Peyer's patch (tissue), 4 donors: Measurements from ENCODE around the gene FLCN.

Experiments
- POLR2A ChIP-seq, 2 donors: fragments of 450-650 bp; IDR thresholded peaks; one replicate each; pipeline ENCODE4 v1.5.1; 2017; ENCODE audit warnings: antibody characterized with exemption in 2 of 2, mild to moderate bottlenecking in 2 of 2, moderate library complexity in 2 of 2
- TF ChIP-seq, protein P1 (sequence below), 6 experiments: fragments of 450-650 bp in 4 of 6; fragments of 200-600 bp in 2 of 6; sonication (generic) in 1 of 6; IDR thresholded peaks; one replicate each; pipeline ENCODE4 v1.5.1; 2017 to 2019; ENCODE audit warnings: antibody characterized with exemption in 6 of 6, mild to moderate bottlenecking in 3 of 6, moderate library complexity in 1 of 6

DNA sequence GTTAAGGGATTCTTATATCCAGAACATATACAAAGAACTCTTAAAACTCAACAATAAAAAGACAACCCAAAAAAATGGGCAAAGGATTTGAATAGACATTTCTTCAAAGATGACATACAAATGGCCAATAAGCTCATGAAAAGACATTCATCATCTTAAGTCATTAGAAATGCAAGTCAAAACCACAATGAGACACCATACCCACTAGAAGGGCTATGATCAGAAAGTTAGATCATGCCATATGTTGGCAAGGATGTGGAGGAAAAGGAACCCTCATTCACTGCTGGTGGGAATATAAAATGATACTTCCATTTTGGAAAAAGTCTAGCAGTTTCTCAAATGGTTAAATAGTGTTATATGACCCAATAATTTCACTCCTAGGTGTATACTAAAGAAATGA lies 40.2 kb downstream of the FLCN start:
- TF ChIP-seq, protein P1, sequence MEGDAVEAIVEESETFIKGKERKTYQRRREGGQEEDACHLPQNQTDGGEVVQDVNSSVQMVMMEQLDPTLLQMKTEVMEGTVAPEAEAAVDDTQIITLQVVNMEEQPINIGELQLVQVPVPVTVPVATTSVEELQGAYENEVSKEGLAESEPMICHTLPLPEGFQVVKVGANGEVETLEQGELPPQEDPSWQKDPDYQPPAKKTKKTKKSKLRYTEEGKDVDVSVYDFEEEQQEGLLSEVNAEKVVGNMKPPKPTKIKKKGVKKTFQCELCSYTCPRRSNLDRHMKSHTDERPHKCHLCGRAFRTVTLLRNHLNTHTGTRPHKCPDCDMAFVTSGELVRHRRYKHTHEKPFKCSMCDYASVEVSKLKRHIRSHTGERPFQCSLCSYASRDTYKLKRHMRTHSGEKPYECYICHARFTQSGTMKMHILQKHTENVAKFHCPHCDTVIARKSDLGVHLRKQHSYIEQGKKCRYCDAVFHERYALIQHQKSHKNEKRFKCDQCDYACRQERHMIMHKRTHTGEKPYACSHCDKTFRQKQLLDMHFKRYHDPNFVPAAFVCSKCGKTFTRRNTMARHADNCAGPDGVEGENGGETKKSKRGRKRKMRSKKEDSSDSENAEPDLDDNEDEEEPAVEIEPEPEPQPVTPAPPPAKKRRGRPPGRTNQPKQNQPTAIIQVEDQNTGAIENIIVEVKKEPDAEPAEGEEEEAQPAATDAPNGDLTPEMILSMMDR (IDR thresholded peaks at IDR 0.05) = no peak
- TF ChIP-seq POLR2A (IDR thresholded peaks at IDR 0.05) = no peak
